Heart left ventricle (tissue), 13 donors: ENCODE data around the gene OTOF.

Experiments
- POLR2A ChIP-seq, 2 donors: fragments of 450-650 bp; IDR thresholded peaks; one replicate each; pipeline ENCODE4 v1.6.1; 2017; ENCODE audit warnings: antibody characterized with exemption in 2 of 2, mild to moderate bottlenecking in 2 of 2, moderate library complexity in 2 of 2
- TF ChIP-seq, protein P1 (sequence below), 12 donors: fragments of 200-600 bp; sonication (generic) in 4 of 12; IDR thresholded peaks; one replicate each; pipeline versions ENCODE4 v1.5.0 to v1.8.0; 2018 to 2022; ENCODE audit warnings: antibody characterized with exemption in 12 of 12, mild to moderate bottlenecking in 5 of 12
- donor health status: ischemic (EF 13 %, LVEDD 7.1; RV severe dilation, severe dysfunction).
- donor health status: DM: no; HTN: yes; CAD: no.
- donor health status: DM: no; HTN: no; CAD: no.
- donor health status: ischemic (EF 25% LVEDD 6.9; RV normal size, moderate dysfunction).
- donor health status: ischemic (EF 25% LVEDD 5.7; RV mildly dilated, moderate dysfunction).
- donor health status: ischemic (EF 35%, LVEDD 5.7; RV mildly dilated, moderate dysfunction).
- donor health status: nonischemic (EF 11% LVEDD 7.7; RV severe dilation, severe dysfunction).
- donor health status: DM: yes; HTN: yes; CAD: no.
- donor health status: PGD.
- donor health status: ischemic (EF 29% LVEDD 5.4; RV normal size, mild dysfunction).
- donor health status: nonischemic (EF 23%, LVEDD 6.1; RV moderate dilation, normal function).

DNA sequence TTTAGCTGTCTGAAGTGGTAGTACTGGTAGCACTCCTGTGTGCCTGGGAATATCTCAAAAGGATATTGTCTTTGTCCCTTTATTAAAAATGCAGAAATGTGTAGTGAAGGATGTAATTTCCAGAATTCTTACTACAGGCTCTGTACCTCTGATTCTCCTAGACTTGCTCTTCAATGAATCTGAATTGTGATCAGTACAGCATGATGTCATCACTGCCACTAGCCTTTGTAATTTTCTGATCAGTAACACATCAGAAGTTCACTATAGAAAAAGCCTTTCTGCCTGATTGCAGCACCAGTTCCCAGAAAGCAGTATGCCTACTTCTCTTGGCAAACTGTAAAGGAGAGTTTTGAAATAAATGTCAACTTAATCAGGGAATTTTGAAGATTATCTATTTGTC lies 29.2 kb upstream of the OTOF start:
- TF ChIP-seq, protein P1, sequence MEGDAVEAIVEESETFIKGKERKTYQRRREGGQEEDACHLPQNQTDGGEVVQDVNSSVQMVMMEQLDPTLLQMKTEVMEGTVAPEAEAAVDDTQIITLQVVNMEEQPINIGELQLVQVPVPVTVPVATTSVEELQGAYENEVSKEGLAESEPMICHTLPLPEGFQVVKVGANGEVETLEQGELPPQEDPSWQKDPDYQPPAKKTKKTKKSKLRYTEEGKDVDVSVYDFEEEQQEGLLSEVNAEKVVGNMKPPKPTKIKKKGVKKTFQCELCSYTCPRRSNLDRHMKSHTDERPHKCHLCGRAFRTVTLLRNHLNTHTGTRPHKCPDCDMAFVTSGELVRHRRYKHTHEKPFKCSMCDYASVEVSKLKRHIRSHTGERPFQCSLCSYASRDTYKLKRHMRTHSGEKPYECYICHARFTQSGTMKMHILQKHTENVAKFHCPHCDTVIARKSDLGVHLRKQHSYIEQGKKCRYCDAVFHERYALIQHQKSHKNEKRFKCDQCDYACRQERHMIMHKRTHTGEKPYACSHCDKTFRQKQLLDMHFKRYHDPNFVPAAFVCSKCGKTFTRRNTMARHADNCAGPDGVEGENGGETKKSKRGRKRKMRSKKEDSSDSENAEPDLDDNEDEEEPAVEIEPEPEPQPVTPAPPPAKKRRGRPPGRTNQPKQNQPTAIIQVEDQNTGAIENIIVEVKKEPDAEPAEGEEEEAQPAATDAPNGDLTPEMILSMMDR (IDR thresholded peaks at IDR 0.05), result no peak
- TF ChIP-seq POLR2A (IDR thresholded peaks at IDR 0.05), result no peak
